SHP77 (cell line): Measurements from ENCODE around the gene UBTD1.
"Not testable (repeated sequence)": the region's sequence is repeated elsewhere in the genome, so short reads cannot be mapped to it uniquely, and the experiment has no call there.

Experiments used
- DNase-seq, 2 experiments: peaks; one replicate each; lab custom pipeline; 2025; lab: John Stamatoyannopoulos, UW

The UBTD1 gene

DNA sequence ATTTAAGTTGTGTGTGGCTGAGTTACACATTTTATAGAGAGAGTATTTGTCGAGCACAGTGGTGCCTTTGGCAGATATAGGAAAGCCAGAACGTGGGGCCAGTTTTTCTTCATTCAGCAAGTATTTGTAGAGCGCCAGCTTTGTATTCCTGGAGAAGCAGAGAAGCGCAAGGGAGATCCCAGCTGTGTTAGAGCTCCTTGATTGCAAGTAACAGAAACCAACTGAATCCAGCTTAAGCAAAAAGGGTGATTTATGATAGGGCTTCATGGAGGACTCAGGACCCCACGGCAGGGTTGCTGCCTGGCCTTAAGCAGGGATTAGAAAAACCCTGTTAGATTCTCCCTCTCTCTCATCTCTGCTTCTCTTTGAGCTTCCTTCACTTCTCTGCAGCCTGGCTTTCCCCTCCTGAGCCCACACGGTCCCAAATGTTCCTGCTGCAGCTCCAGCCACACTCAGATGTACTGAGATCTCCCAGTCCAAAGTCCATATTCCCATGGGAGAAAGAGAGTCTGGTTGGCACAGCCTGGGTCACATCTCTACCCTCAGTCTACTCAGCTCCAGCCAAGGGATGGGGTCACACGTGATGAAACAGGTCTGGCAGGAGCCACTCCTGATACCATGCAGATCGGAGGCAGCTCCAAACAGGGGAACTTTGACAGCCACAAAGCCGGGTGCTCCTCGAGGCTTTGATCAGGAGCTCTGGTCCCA, 16.7 kb downstream of the UBTD1 start:
- no peak for DNase-seq

DNA sequence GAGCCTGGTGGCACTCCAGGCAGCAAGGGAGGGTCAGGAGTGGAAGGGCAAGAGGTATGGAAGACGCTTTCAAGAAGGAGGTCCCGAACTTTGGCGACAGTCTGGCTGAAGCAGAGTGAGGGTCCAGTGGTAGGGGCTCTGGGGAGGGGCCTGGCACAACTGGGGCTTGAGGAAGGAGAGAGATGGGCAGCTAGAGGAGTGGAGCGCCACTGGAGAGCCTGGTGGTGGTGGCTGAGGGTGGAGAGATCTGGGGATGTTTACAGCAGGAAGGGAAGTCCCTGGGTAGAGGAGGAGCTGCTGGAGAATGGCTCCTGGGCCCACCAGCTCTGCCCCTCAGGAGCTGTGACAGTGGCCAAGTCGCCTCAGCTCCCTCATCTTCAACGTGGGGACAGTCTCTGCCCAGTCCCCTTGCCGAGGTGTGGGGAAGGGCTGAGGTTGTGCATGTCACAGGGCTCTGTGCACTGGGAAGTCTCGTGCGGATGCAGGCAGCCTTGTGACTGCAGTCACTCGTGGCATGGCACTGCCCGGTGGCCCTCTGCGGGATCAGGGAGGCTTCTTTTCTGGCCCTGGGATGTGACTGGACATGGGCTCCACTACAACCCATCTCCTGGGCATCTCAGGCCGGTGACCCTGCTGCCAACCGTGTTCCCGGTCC, 18.5 kb downstream of the UBTD1 start:
- DNase-seq, result no peak

DNA sequence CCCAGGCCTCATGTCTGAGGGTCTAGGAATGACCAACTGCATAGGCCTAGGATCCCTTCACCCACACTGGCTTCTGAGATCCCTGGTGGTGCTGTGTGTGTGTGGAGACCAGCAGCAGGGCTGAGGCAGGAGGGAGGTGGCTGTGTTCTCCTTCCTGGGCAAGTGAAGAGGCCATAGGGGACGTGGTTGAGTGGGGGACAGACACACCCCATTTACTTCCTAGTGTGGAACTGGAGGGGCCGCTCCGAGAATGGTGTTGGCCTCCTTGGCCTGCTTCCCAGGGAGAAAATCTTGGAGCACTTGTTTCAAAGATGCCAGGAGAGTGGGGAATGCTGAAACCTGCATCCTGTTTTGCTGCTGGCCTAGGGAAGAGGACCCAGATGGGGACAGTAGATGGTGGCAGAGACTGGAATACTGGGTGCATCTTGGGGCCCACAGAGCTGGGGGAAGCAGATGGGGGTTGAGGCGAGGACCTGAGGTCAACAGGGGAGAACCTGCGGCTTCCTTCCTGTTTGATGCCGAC, 19.1 kb downstream of the UBTD1 start:
- DNase-seq, result no peak

DNA sequence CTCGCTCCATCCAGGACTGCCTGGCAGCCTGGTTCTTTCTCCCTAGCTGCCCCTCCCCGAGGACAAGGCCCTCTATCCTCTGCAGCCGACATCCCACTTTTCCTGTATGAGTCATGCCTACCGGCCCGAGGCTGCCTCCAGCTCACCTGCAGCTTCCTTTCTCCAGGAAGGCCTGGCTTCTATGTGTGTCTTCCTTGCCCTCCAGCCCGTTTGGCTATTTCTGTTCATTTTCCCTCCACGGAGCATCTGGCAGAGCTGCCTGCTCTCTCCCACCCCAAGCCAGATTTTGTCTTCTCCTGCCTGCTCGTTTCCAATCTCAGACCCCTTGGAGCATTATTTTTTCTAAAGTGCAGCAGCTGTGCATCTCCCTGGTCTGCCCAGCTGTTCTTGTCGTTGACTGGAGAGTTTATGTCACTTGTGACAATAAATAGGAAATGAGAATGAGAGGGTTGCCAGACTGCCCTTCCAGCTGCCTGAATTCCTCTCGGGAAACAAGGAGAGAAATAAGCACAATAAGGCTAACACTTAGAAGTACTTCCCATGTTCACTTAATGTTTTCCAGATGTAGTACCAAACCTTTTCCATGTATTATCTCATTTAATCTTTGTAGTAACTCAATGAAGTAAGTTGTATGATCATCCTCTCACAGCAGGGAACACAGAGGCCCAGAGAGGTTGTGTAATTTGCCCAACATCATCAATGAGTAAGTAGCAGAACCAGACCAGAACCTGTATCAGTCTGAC, 19.7 kb downstream of the UBTD1 start:
- DNase-seq, result peak; percentile 41 to 66

DNA sequence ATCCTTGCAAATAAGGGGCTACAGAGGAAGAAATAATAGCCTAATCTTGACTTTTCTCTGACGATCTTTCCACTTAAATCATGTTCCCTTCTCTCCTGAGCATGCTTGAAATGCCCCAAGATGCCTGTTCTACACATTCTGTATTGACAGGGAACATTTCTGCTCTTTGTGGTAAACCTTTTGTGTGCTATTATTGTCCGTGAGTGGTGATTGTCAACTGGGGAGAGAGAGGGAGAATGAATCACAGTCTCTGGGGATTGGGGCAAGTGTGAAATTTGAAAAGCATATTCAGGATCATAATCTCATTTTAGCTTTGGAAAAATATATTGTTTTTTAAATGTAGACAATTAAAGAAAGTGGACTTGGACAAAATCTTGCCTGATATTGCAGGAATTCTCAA, 20.6 kb downstream of the UBTD1 start:
- DNase-seq, result no peak

DNA sequence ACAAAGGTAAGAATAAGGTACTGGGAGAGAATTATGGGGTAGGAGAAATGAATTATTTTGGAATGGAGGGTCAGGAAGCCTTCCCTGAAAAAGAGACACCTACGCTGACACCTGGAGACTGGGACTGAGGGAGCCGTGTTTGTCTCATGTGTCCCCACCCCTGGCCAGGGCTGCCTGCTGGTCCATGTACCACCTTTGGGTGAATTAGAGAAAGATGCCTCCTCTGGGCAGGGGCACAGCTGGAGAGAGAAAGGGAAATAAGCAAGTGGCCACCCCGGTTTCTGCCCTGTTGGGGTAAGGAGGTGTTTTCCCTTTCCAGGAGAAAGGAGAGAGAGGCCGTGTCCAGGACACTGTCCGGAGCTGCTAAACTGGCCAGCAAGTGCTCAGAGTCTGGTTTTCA, 21.8 kb downstream of the UBTD1 start:
- DNase-seq, result no peak

DNA sequence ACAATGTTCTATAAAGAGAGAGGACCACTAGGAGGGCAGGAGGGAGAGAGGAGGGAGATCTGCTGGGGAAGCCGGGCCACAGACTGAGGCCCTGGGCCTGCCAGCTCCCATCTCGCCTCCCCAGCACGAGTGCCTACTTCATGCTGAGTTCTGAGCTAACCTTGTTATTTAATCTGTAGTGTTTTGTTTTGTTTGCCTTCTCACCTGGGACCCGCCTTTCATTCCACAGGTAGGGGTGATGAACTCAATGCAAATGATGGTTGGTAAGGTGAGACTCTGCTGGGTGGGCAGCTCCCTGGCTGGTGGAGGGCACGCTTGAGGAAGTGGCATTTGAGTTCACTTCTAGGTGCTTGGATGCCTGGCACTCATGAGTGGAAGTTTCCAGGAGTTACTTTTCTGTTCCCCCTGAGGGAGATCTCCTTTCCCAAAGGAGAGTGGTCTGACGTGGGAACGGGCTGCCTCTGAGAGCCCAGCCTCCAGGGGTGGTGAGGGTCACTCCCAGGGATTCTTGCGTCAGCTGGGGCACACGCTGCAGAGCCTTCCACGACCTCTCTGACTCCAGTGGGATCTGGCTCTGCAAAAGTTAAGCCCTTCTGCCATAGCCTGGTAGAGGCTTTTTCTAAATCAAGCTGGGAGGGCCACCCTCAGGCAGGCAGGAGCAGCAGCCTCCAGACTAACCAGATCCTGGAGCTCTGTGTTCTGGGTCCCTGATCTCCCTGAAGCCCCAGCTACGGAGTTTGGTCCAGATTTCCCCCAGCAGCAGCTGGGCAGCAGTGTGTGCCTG, 22.4 kb downstream of the UBTD1 start:
- no peak for DNase-seq

DNA sequence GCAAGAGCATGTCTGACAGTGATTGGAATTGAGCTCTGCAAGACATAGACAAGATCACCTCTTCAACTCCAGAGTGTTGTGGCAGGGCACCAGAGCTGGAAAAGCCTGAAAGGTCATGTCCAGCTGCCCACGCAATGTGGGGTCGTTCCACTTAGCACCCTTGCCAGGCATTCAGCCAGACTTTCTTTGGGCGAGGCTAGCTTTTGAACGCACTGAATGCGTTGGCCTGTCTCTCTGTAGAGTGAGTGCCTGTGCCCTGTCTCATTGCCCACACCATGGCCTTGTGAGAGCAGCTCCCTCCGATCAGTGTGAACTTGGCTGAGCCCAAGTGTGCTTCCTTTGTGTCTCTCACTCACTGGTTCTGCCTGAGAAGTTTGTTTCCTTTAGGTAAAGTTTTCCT, 23.3 kb downstream of the UBTD1 start:
- no peak for DNase-seq

DNA sequence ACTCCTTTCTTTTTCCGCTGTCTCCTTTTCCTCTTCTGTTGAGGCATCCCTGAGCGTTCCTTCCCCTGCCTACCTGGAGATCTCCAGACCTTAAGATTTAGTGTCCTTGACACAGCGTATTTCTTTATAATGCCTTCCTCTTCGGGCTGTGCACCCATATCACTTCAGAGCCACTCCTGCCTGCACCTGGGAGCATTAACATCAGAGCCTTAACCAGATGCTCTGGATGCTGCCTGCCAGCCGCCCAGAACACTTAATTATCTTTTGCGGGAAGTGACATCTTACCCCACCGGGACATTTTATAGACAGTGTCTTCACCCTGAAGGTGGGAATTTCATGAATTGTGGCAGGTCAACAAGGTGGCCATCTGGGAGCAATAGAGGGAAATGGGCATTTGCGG, 24.2 kb downstream of the UBTD1 start:
- no peak for DNase-seq

DNA sequence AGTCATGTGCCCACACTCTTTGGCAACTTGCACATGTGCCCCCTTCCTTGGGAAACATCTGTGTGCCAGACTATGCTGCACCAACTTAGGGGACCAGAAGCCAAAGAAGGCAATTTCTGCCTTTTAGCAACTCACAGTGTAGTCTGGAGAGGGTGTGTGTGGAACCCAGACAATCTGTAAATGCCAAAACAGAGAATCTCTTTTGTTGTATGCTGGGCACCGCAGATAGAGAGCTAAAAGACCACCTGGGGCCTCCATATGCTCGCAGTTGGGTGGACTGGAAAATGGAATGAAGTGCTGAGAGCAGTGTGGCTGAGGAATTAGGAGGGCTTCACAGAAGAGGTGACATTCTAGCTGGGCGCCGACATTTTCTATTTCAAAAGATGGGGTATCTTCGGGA, 26.4 kb downstream of the UBTD1 start:
- DNase-seq, result no peak

DNA sequence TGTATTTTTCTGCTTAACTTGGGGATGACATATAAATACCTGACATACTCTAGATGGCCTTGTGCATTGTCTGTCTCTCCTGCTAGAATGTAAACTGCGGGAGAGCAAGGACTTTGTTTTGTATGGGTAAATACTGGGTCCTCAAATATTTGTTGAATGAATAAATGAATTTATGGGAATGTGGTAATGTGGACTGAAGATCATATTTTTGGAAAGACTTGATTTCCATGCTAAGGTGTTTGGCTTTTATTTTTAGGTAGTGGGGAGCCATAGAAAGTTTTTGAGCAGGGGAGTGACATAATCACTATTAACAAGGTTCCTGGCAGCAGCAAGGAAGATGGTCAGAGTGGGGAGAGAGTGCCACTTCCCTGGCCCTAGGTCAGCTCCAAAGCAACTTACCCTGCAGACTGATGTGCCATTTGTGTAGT, 27.0 kb downstream of the UBTD1 start:
- no peak for DNase-seq

DNA sequence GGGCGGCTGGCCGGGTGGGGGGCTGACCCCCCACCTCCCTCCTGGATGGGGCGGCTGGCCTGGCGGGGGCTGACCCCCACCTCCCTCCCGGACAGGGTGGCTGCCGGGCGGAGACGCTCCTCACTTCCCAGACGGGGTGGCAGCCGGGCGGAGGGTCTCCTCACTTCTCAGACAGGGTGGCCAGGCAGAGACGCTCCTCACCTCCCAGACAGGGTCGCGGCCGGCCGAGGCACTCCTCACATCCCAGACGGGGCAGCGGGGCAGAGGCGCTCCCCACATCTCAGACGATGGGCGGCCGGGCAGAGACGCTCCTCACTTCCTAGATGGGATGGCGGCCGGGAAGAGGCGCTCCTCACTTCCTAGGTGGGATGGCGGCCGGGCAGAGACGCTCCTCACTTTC, 30.2 kb downstream of the UBTD1 start:
- not testable (repeated sequence) for DNase-seq

DNA sequence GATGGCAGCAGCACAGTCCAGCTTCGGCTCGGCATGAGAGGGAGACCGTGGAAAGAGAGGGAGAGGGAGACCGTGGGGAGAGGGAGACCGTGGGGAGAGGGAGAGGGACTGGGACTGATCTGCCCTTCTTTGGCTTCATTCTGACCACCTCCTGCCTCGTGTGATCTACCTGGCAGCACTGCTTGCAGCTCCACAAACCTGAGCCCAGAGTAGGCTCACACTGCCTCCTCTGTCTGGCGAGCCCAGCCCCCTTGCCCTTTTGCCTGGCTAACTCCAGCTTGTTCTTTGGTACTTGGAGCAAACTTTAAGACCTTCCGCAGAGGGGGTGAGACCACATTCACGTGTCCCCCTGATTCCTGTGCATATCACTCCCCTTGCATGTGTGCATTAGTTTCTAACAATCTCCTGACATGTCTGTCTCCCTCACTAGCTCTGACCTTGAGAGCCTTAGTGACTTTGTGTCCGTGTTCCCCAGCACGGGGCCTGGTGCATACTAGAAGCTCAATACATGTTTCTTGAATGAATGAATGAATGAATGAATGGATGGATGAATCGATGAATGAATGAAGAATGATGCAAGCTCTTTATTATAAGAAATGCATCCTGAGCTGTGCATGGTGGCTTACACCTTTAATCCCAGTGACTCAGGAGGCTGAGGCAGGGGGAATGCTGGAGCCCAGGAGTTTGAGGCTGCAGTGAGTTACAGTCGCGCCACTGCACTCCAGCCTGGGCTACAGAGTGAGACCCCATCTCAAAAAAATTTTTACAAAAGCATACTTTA, 31.2 kb downstream of the UBTD1 start:
- DNase-seq, result no peak

DNA sequence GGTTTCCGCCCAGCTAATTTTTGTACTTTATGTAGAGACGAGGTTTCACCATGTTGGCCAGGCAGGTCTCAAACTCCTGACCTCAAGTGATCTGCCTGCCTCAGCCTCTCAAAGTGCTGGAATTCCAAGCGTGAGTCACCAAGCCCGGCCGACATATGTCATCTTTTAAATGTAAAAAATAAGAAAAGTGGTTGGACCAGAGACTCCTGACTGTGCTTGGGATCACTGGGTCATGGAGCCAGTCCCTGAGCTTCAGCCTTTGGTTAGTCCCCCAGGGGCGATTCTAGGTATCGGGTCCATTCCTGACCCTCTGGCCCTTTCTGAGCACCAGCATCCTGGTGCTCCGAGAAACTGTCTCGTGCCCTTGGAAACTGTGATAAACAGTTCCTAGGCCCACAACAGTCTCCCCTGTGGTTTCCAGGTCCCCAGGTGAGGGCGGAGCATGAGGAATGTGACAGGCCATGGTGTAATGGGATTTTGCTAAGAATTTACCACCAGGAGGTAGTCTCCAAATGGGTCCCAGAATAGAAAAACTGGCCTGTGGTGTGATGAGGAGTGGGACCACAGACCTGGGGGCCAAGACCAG, 32.8 kb downstream of the UBTD1 start:
- DNase-seq, result no peak

DNA sequence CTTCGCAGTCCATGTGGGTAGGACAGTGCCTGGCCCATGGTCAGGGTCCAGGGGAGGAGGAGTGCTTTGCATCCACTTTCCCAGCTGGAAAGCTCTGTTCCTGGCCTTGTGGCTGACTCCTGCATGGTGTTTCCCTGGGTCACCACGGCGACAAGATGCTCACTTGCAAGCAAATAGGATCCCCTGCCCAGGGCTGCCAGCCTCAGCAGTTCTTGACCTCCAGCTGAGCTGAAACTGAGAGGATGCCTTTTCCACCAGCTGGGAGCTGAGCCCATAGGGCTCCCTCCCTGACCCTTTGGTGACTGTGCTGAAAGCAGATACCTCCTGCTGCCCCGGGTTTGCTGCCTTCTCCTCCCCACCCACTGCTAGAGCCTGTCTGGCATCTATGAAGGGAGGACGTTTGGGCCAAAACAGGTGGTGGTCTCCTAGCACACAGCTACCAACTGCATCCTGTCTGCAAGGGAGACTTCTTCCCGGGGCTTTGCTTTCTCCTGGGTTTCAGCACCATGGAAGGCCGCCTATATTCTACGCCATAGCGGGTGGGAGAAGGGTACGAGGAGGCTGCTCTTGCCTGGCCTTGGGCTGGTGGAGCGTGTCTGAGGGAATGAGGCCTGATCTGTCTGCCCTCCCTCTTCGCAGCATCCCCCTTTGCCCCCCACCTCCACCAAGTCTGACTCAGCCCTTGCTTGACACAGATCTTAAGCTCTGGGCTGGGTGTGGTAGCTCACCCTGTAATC, 34.4 kb downstream of the UBTD1 start:
- no peak for DNase-seq

DNA sequence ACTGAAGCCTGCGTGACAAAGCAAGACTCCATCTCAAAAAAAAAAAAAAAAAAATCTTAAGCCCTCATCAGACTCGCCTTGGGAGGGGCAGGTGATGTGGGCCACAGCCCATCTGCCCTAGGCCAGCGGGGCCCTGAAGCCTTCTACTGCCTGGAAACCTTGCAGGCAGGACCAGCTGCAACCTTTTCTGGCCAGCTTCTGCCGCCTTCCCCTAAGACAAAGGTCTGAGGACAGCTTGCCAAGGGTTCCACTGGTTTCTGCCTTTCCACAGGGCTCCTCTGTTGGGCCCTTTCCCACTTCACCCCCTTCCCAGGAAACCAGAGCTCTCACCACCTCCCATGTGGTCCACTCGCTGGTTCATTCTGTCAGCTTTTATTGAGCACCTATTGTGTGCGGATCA, 35.2 kb downstream of the UBTD1 start:
- no peak for DNase-seq

DNA sequence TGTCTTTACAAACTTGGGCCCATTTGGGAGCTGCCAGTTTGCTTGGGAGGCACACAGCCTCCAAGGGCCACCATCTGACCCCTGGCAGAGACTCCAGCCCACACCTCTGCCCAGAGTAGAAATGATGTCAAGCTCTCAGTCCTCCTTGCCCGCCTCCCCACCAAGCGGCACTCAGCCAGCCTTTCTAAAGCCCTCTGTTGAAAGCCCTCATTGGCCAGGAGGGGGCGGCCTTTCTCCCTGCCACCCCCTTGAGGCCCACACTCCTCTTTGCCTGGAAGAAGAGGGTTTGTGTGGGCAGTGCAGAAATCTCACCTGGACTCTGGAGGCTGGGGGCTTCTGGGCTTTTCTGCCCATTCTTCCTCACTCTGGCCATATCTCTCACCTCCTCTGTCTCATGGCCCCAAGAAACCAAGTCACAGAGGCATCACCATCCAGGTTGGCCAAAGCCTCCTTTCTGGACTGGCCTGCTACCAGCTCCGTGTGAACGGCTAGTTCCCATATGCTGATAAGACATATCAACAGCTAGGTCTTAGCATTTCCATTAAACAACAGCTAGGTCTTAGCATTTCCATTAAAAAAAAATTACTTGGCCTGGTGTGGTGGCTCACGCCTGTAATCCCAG, 36.1 kb downstream of the UBTD1 start:
- no peak for DNase-seq

DNA sequence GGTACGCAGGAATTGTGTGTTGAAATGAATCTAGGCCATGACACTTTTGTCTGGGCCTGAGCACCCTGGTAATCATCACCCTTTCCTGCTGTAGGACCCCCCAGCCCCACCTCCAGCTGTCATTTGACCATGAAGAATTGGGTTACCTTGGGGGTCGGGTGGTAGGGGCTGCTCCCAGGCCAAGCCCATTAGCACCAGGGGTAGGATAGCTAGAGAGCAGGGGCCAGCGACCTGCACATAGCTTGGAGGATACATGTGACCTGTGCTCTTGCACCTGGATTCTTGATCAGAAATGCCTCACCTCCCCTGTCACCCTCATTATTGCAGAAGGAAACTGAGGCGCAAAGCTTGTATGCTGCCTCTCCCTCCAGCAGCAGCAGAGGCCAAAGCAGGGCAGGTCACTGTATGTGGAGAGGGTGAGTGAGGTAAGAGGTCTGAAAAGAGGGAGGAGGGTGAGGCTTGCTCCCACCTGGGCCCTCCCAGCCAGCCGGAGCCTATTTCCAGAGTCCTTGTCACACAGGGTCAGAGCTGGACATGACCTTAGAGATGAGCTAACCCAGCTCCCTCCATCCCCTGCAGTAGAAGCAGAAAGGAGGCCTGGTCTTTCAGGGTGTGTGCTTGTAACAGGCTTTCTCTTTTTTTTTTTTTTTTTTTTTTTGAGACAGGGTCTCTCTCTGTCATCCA, 38.6 kb downstream of the UBTD1 start:
- DNase-seq, result no peak

DNA sequence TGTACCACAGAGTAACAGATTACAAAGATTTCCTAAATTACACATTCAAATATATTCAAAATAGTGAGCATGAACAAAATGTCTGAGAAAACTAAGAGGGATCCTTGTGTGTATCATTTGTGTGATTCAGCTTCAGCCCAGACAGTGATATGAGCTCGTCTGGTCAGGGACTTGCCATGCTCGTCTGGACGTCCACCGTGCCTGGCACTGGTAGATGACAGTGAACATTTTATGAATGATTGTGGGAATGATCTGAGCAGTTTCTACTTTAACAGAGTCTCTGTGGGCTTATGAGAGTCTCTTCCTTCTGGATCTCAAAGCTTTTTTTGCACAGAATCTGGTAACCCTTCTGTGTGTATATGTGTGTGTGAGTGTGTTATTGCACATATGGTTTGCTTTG, 39.7 kb downstream of the UBTD1 start:
- no peak for DNase-seq
